GM18951 (cell line): ENCODE results near the gene ACAP3.

Source experiments
- POLR2A ChIP-seq: IDR thresholded peaks from 4 replicates; pipeline ENCODE4 v1.6.1; 2011; ENCODE audit warnings: mild to moderate bottlenecking; ENCODE audit not compliant: insufficient read length, insufficient read depth; ENCODE audit errors: extremely low read depth
- in situ Hi-C: fragments of 300-500 bp; cut with MboI; formaldehyde crosslinking; loops from one replicate; pipeline ENCODE4 v1.12.0; 2022; ENCODE audit warnings: low sequenced_read_pairs, mixed read lengths, inconsistent platforms; ENCODE audit not compliant: unreplicated experiment

ACAP3 gene

GRCh38 chr1:1243807-1244191 lies 63.9 kb downstream of the ACAP3 start:
- in situ Hi-C loops: no loop called here
- TF ChIP-seq POLR2A: no peak

GRCh38 chr1:1243266-1243660 lies 64.5 kb downstream of the ACAP3 start:
- in situ Hi-C loops: no loop called here
- no peak for TF ChIP-seq POLR2A

GRCh38 chr1:1242461-1243265 lies 65.1 kb downstream of the ACAP3 start:
- no peak for TF ChIP-seq POLR2A
- in situ Hi-C loops: no loop called here
